22Rv1 (cell line): ENCODE results near the gene RFC2.

Source experiments
- H3K27ac ChIP-seq: fragments of 450-650 bp; 2 replicates; pipeline ENCODE4 v1.5.1; 2017
- ZFX ChIP-seq: fragments of 450-650 bp; IDR thresholded peaks from 2 replicates; pipeline ENCODE4 v1.6.1; 2017; ENCODE audit warnings: antibody characterized with exemption, borderline replicate concordance
- TF ChIP-seq, protein P1 (sequence below): fragments of 450-650 bp; IDR thresholded peaks from 2 replicates; pipeline ENCODE4 v1.5.1; 2017; ENCODE audit warnings: mild to moderate bottlenecking

RFC2 gene

DNA sequence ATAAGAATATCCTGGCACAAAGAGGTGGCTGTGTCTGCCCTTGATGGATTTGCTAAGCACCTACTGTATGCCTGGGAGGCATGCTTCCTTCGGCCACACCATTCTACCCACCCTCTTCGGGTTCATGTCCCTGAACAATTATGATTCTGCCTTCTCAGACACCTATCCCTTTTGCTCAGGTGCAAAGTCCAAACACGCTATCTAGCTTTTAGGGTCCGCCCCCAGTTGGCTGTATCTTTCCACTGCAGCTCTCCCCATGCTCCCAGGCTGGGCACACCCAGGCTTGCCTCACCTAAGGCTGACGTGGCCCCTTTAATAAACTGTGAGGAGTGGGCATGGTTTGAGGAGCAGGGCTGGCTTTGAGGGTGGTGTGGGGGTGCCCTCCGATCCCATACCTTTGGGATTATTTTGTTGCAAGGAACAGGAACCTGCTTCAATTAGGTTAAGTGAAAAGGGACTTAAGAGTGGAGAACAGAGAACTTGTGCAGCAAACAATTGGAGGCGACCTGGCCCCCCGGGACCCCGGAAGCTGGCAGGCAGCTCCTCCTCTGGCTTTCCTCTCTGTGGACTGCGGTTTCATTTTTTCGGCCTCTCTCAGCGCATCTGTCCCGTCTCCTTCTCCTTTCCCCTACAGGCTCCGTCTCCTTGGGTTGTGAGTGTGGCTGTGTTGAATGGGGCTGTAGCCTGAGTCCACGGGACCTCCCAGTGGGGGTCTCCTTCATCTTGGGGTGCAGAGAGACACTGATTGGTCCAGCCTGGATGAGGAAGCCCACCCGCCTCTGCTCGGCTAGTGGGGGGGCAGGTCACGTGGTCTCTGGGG, 38.8 kb upstream of the RFC2 start:
- H3K27ac ChIP-seq = peak overlapping the region; percentile 74
- TF ChIP-seq ZFX = no peak
- TF ChIP-seq, protein P1, sequence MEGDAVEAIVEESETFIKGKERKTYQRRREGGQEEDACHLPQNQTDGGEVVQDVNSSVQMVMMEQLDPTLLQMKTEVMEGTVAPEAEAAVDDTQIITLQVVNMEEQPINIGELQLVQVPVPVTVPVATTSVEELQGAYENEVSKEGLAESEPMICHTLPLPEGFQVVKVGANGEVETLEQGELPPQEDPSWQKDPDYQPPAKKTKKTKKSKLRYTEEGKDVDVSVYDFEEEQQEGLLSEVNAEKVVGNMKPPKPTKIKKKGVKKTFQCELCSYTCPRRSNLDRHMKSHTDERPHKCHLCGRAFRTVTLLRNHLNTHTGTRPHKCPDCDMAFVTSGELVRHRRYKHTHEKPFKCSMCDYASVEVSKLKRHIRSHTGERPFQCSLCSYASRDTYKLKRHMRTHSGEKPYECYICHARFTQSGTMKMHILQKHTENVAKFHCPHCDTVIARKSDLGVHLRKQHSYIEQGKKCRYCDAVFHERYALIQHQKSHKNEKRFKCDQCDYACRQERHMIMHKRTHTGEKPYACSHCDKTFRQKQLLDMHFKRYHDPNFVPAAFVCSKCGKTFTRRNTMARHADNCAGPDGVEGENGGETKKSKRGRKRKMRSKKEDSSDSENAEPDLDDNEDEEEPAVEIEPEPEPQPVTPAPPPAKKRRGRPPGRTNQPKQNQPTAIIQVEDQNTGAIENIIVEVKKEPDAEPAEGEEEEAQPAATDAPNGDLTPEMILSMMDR = no peak

DNA sequence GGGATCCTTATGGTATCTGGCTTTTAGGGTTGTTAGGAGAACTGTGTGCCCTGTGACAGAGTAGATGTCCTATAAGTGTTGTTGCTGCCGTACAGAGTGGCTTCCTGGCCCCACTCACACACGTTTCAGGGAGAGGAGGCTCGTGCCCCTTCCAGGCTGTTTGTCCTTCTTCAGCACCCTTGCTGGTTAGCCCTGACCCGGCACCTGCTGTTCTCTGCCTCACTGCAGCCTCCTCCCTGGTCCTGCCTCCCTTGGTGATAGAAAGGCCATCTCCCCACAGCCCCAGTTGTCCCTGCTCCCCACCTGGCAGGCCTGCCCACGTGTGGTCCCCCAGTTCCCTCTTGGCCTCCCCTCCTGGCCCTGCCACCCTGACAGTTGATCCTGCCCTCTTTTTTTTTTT, 37.3 kb upstream of the RFC2 start:
- TF ChIP-seq, protein P1 = no peak
- TF ChIP-seq ZFX = no peak
- peak overlapping the region; percentile 74 for H3K27ac ChIP-seq

DNA sequence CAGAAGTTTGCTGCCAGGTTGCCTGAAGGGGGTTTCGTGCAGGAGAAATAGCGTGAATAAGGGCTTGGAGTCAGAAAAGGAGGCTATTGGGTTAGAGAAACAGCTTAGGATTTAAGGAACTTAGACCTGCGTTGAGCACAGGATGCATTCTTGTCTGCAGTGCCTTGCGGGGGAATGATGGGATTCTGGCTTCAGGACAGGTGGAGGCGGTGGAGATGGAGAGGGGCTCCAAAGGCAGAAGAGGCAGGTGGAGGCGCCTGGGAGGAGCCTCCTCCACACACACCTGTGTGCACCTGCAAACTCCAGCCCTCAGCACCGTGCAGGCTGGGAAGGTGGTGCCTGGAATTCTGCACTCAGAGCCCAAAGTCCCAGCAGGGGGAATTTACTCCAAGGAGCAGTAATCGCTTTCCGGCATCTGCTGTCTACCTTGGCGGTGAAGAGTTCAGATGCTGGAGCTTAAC, 36.8 kb upstream of the RFC2 start:
- TF ChIP-seq, protein P1 = no peak
- no peak for TF ChIP-seq ZFX
- peak overlapping the region; percentile 74 for H3K27ac ChIP-seq

DNA sequence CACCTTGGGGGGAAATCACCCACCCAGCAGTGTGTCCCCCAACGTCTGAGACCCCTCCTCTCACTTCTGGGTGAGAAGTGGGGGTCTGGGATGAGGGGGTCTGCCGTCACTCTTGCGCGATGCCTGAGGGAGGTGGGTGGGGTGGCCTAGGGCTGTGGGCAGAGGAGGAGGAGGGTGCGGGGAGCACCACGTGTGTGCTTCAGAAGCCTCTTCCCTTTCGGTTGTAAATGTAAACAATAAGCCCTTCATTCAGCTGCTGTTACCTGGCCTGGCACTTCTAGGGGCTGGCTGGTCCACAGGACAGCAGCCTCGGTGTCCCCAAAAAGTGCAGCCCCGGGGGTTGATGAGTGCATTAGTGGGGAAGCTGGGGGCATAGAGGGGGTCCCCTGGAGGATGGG, 36.4 kb upstream of the RFC2 start:
- peak overlapping the region; percentile 74 for H3K27ac ChIP-seq
- no peak for TF ChIP-seq ZFX
- TF ChIP-seq, protein P1 = no peak

DNA sequence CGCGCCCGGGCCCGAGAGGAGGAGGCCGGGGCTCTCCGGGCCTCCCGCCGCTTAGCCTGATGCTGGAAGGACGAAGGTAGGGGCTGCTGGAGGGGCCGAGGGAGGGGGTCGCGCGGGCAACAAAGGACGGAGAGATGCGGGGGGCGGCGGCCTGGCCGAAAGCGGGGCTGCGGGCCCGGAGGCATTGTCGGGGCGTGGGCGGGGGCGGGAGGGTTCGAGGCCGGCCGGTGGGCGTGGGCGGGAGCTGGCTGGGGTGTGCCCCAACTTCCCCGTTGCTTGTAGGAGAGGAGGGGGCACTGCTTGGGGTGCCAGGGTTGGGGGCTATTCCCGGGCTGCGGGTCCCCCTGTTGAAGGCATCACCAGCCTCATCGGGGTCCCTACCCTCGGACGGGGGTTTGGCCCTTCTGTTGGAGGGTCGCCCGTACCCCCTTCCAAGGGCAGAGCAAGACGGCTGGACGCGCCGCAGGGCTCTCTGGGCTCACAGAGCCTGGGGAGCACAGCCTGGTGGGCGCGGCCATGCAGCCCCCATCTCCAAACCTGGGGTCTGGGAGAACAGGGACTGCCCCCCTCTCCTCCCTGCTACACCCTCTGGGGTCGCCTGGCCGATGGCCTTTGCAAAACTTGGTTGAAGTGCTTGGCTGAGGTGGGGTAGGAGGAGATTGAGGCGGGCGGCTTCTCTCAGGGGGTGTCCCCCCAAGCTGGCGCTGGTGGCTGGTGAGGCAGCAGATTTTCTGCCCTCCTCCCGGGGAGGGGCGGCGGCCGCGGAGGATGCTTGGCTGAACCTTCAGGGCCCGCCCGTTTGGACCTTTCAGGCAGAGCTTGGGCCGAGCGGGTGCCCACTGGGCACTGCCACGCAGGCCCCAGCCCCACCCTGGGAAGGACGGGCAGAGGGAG, 35.7 kb upstream of the RFC2 start:
- no peak for TF ChIP-seq ZFX
- TF ChIP-seq, protein P1 = no peak
- peak overlapping the region; percentile 74 for H3K27ac ChIP-seq

DNA sequence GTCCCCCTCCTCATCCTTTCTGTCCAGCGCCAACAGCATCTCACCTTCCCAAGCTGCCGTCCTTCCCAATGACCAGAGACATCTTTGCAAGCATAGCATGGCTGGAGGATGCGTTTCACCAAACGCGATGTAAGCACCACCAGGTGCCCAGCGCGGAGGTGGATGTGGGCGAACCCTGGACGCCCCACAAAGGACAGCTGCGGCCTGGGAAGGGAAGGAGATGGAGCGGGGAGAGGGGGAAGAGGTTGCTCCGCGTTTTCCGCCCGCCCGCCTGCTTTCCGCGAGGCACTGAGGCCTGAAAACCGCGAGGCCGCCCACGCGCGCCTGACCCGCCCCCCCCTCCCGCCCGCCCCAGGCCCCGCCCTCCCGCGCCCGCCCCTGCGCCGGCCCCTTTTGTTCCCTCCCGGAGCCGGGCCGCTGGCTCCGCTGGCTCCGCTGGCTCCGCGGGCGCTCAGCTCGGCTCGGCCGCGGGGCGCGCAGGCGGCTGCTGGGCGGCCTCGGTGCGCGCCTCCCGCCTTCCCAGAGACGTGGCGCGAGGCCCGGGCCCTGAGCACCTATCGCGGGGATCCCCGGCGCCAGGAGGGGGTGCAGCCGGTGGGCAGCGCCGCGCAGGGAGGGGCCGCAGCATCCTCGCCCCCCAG, 34.9 kb upstream of the RFC2 start, which contains the start of gene CLIP2:
Gene CLIP2 (plus strand): TSS at position 390 of the 641 bp plus-strand sequence. CDS start 28,140 bp downstream, outside the sequence.
- peak within 1 kb of the TSS; percentile 74 for H3K27ac ChIP-seq
- no peak for TF ChIP-seq ZFX
- TF ChIP-seq, protein P1 = no peak
